DND-41 (cell line): ENCODE measurements around the gene BRMS1.

Experiments
- CTCF ChIP-seq: IDR thresholded peaks from 2 replicates; pipeline ENCODE4 v1.5.1; 2012; ENCODE audit warnings: borderline replicate concordance, low read length, moderate library complexity, mild to moderate bottlenecking; ENCODE audit not compliant: poor library complexity, severe bottlenecking; ENCODE audit errors: extremely low read depth
- EZH2 ChIP-seq: IDR thresholded peaks from 3 replicates; pipeline ENCODE4 v1.6.1; 2012; ENCODE audit warnings: borderline replicate concordance, low read depth, mild to moderate bottlenecking, moderate library complexity, low read length, inconsistent platforms; ENCODE audit not compliant: severe bottlenecking

GRCh38 chr11:66337103-66337899 lies 7.6 kb downstream of the BRMS1 start:
- TF ChIP-seq CTCF (no peak), EZH2 (no peak)
